ENCODE measurements around the gene SLC41A2.

GRCh38 chr12:104910196-104910840 is 47.8 kb downstream of the SLC41A2 start:
- TF ChIP-seq, protein P1, sequence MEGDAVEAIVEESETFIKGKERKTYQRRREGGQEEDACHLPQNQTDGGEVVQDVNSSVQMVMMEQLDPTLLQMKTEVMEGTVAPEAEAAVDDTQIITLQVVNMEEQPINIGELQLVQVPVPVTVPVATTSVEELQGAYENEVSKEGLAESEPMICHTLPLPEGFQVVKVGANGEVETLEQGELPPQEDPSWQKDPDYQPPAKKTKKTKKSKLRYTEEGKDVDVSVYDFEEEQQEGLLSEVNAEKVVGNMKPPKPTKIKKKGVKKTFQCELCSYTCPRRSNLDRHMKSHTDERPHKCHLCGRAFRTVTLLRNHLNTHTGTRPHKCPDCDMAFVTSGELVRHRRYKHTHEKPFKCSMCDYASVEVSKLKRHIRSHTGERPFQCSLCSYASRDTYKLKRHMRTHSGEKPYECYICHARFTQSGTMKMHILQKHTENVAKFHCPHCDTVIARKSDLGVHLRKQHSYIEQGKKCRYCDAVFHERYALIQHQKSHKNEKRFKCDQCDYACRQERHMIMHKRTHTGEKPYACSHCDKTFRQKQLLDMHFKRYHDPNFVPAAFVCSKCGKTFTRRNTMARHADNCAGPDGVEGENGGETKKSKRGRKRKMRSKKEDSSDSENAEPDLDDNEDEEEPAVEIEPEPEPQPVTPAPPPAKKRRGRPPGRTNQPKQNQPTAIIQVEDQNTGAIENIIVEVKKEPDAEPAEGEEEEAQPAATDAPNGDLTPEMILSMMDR (conservative IDR thresholded peaks at IDR 0.05): no peak
- TF ChIP-seq EZH2 (IDR thresholded peaks at IDR 0.05; ENCODE audit: low read depth): no peak
